Activated naive CD8-positive, alpha-beta T cell treated with anti-CD3 and anti-CD28 coated beads, Interleukin-2, amount 50 U/mL, for 16 hours (primary cell): ENCODE results near the gene ATG14.
A peak's percentile ranks its signal among the peaks of the same experiment; 100 is the strongest.
"Not testable (repeated sequence)": the region's sequence is repeated elsewhere in the genome, so short reads cannot be mapped to it uniquely, and the experiment has no call there.

Experiments used
- DNase-seq: peaks from one replicate; pipeline ENCODE4 v3.0.0-alpha.2; 2020; ENCODE audit warnings: low read depth, low spot score

The ATG14 gene

DNA sequence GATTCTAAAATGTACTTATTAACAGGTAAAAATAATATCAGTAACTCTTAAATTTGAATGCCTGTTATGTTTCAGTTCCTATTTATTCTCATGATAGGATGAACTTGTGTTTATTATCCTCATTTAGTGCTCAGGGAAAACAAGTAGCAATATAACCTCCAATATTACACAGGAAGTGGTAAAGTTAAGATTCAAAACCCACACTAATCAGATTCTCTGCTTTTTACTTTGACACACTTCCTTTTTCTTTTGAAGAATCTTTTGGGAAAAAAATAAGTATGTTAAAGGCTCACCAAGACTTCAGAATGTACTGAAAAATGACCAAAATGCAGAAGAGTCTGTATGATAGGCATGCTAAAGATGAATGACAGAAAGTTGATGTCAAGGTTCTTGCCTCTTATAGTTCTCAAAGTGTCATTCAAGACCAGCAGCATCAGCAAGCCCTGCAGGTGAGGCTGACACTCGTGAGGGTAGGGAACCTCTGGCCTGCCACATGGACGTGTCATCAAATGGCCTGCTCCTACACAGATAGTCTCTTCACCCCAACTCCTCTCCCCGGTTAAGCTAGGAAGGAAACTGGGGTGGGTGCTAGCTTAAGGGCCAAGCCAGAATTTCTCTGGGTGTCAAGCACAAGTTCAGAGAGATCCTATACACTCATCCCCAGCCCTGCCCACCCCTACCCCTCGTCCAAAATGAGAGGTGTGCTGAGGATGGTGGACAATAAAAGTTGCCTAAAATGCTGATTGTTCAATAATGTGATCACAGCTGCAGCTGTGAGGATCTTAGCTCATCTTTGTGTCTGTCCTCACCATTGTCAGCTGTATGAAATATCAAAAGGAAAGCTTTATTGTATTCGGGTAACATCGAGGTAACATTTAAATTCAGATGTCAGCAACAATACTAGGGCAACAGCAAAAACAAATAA, 22.5 kb upstream of the ATG14 start:
- DNase-seq: no peak

DNA sequence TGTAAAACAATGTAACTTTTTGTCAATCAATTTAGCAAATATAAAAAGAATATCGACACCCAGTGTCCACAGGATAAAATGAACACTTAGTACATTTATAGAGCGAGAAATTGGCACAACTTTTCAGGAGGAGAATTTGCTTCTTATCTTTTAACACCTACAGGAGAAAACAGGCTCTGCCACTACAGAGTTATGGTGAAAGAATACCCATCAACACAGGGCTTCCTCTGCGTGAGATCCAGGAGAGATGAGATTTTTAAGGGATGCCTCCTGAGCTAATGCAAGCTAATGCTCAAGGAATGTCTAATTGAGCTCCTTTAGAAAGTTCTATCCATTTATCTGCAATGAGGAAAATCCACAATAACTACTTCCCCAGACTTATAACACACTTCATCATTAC, 21.0 kb upstream of the ATG14 start:
- DNase-seq: no peak

GRCh38 chr14:55430024-55430690, 18.5 kb upstream of the ATG14 start:
- peak; percentile 11 for DNase-seq

GRCh38 chr14:55427439-55427838, 15.8 kb upstream of the ATG14 start:
- no peak for DNase-seq

- DNase-seq: no peak
Observed at GRCh38 chr14:55426891-55427290, 15.3 kb upstream of the ATG14 start.

GRCh38 chr14:55425091-55425490, 13.5 kb upstream of the ATG14 start:
- DNase-seq: no peak

DNA sequence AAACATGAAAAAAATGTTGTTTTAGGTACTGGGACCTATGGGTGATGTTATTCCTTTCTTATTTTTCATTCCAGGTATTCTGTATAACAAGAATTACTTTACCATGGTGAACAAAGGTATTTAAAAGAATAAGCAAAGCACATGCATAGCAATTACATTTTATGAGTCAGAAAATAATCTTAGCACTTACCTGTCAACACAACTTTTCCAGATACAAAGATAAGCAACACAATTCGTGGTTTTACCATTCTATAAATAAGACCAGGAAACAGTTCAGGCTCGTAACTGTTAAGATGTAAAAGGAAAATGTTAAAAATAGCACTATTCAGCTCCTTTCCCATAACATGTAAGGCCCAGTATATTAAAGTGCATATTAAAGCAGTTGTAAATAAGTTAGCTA, 12.3 kb upstream of the ATG14 start:
- DNase-seq: no peak

- DNase-seq: not testable (repeated sequence)
Observed at GRCh38 chr14:55422338-55422737, 10.7 kb upstream of the ATG14 start.

GRCh38 chr14:55419663-55420062, 8.0 kb upstream of the ATG14 start:
- DNase-seq: no peak

GRCh38 chr14:55418411-55418810, 6.8 kb upstream of the ATG14 start:
- no peak for DNase-seq

DNA sequence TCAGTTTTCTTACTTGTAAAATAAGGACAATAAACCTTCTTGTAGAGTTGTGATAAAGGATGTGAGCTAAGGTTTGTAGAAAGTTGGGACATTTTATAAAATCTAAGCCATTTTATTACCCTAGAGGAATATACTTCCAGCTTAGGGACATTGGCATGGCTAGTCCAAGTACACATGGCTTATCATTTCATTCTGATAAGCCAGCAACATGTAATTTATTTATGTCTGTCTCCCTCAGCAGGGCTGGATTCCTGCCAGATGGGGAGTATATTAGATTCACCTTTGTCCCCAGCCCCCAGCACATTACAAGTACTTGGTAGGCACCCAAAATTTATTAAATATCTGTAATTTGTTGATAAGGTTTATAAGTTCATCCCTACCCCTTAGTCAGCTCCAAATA, 6.3 kb upstream of the ATG14 start:
- DNase-seq: no peak

- no peak for DNase-seq
Observed at GRCh38 chr14:55416866-55417265, 5.2 kb upstream of the ATG14 start.

- no peak for DNase-seq
Observed at GRCh38 chr14:55414551-55414950, 2.9 kb upstream of the ATG14 start.

DNA sequence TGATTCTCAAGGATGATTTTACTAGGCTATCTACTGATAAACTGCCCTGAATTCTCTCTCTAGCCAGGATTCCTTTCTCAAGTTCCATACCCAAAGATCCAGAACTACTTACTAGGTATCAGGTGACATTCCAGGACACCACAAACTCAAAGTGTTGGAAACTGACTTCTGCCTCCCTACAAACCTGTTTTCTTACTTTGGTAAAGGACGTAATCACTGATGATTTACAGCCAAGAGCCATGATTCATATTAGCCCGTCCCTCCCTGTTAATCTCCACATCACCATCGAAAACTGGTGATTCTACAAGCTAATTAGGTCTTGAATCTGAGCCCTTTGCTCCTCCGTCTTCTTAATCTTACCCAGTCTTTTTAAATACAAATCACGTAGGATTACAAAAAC, 1.0 kb upstream of the ATG14 start:
- DNase-seq: no peak

DNA sequence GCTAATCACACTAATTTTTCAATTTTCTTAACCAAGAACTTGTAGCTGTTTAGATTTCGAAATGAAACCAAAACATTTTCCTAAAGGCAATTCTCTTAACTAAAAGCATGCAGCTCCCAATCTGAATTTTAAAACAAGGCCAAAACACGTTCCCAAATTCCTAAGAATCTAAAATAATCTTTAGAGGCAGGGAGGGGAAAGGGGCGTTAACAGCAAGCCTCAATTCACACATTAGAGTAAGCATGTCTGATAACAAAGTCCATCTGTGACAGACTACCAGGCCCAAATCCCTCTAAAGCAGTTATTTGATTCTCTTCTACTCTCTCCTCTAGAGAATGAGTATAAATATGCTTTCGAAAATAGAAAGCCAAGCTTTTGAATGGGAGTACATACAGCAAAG, 754 bp downstream of the ATG14 start:
- no peak for DNase-seq

GRCh38 chr14:55404173-55404854, 7.3 kb downstream of the ATG14 start:
- DNase-seq: no peak

- no peak for DNase-seq
Observed at GRCh38 chr14:55401751-55402150, 9.9 kb downstream of the ATG14 start.

- DNase-seq: no peak
Observed at GRCh38 chr14:55399852-55400251, 11.8 kb downstream of the ATG14 start.

DNA sequence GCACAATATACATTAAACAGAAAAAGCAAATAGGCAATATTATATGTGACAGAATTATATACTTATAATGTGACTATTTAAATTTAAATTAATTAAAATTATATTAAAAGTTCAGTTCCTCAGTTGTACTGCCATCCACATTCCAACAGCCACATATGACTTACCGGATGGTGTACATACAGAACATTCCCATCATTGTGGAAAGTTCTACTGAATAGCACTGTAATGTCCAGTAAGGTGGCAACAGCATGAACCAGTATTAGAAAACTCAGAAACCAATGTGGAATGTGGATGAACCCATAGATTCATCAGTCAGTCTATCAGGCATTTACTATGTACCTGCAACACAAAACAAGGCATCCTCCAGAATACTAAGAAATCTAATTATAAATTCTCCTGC, 12.4 kb downstream of the ATG14 start:
- DNase-seq: no peak

- DNase-seq: no peak
Observed at GRCh38 chr14:55398679-55399078, 13.0 kb downstream of the ATG14 start.

GRCh38 chr14:55389330-55389729, 22.3 kb downstream of the ATG14 start:
- DNase-seq: no peak

- DNase-seq: no peak
Observed at GRCh38 chr14:55388160-55388559, 23.5 kb downstream of the ATG14 start.

- DNase-seq: no peak
Observed at GRCh38 chr14:55387121-55387520, 24.5 kb downstream of the ATG14 start.
